ENCODE results near the gene UBAC2.

Gene UBAC2

DNA sequence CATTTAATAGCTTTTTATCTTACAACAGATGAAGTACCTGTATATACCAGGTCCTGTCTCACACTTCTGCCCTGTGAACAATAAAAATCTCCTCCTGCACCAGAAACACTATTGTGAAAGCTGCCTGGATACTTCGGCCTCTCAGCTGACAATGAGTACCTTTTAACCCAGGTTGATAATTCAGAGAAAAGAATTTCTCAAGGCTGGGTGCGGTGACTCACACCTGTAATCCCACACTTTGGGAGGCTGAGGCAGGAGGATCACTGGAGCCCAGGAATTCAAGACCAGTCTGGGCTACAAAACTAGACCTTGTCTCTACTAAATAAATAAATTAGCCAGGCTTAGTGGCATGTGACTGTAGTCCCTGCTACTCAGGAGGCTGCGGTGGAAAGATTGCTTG is 235.3 kb downstream of the UBAC2 start:
- Histone ChIP-seq H4K20me1 (ENCODE audit: insufficient read depth) (no peaks in the 10 kb centered on the region), H3K4me2 (no peak overlapping the region), H3K9ac (no peak overlapping the region), H3K36me3 (ENCODE audit: insufficient read depth) (no peaks in the 10 kb centered on the region), H3K4me3 (IDR thresholded peaks at IDR 0.05; ENCODE audit: insufficient read depth, low read depth, low read length) (no peak overlapping the region), H3K27ac (no peak overlapping the region), H2AFZ (ENCODE audit: low read depth) (no peak overlapping the region), H3K79me2 (ENCODE audit: insufficient read depth, low read depth) (no peaks in the 10 kb centered on the region), H3K27me3 (ENCODE audit: insufficient read depth, low read depth) (no peaks in the 10 kb centered on the region), H3K4me1 (ENCODE audit: low read depth, poor library complexity, severe bottlenecking) (peaks cover 20% of the 10 kb centered on the region)
- TF ChIP-seq, protein P1, sequence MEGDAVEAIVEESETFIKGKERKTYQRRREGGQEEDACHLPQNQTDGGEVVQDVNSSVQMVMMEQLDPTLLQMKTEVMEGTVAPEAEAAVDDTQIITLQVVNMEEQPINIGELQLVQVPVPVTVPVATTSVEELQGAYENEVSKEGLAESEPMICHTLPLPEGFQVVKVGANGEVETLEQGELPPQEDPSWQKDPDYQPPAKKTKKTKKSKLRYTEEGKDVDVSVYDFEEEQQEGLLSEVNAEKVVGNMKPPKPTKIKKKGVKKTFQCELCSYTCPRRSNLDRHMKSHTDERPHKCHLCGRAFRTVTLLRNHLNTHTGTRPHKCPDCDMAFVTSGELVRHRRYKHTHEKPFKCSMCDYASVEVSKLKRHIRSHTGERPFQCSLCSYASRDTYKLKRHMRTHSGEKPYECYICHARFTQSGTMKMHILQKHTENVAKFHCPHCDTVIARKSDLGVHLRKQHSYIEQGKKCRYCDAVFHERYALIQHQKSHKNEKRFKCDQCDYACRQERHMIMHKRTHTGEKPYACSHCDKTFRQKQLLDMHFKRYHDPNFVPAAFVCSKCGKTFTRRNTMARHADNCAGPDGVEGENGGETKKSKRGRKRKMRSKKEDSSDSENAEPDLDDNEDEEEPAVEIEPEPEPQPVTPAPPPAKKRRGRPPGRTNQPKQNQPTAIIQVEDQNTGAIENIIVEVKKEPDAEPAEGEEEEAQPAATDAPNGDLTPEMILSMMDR (conservative IDR thresholded peaks at IDR 0.05; ENCODE audit: low read depth, low read length): no peak
